HG03159 (cell line): ENCODE results near the gene TRIM34.
"Not testable (repeated sequence)": the region's sequence is repeated elsewhere in the genome, so short reads cannot be mapped to it uniquely, and the experiment has no call there.

ENCODE experiments used
- ATAC-seq: cut with Tn5 transposase; IDR thresholded peaks from one replicate; pipeline ENCODE4 v1.9.1; 2021; ENCODE audit warnings: mild to moderate bottlenecking, moderate library complexity; ENCODE audit not compliant: unreplicated experiment

The TRIM34 gene

DNA sequence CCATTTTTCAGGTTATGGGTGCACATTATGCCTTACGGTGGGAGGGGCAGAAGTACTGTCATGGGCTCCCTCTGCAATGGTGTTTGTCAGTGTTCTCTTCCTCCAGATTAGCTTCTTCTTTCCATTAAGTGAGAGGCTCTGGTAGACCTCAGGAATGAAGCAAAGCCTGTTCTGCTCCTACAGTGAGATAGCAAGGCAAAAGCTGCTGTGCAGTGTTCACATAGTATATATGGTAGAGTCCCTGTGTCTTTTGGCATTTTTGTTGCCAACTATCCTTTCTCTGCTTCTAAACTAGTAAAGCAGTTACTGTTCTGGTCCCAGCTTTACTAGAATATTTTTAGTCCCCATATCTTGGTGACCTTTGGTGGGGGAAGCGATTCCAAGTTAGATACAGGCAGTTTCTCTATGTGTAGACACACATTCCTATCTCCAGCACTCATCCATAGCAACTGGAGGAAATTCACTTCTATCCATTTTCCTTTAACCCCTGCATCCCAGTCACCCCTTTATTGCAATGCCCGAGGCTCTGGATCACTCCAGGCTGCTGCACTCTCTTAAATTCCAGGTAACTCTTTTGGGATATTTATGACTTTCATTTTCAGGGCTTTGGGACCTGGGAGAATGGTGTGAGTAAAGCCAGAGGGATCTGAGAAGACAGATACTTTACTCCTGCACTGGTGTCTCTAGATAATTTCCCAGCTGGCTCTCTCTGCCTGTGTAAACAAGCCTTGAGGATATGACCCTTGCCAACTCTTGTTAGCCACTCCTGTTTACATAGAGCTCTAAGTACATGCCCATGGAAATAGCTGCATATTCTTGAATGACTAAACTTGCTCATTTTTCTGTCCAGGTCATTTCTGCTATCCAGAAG lies 3.9 kb upstream of the TRIM34 start:
- no peak for ATAC-seq

DNA sequence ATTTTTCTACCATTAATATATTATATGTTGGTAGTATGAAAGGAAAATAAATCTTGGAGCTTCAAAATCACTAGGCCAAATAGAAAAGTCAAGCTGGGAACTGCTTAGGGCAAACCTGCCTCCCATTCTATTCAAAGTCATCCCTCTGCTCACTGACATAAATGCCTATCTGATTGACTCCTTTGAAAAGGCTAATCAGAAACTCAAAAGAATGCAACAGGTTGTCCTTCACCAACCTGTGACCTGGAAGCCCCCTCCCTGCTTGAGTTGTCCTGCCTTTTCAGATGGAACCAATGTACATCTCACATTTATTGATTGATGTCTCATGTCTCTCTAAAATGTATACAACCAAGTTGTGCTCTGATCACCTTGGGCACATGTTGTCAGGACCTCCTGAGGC lies 3.2 kb upstream of the TRIM34 start:
- no peak for ATAC-seq

DNA sequence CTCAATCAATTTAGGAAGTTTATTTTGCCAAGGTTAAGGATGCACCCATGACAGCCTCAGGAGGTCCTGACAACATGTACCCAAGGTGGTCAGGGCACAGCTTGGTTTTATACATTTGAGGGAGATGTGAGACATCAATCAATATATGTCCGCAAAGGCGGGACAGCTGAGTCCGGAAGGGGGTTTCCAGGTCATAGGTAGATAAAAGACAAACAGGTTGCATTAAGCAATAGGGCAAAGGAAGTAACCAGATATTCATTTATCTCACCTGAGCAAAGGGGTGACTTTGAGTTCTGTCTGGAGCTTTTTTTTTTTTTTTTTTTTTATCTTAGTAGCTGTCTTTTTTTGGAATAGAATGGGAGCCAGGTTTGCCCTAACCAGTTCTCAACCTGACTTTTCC lies 2.0 kb upstream of the TRIM34 start:
- no peak for ATAC-seq

DNA sequence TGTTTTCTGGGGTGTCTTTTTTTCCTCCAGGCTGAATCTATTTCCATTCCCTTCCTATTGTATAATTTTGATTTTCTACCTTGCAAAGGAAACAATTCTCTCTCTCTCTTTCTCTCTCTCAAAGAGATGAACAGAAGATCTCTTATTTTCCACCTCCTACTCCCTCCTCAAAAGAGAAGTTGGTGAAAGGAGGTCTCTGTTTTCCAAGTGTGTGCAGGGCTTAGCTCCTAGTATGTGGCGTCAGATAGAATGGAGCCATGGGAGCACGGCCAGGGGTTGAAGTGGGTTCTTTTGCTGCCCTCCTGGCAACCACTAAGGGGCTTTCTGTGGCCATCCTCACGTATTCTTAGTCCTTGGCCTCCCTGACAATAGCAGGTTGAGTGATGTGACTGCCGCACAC lies 480 bp downstream of the TRIM34 start:
- peak; percentile 11 for ATAC-seq

DNA sequence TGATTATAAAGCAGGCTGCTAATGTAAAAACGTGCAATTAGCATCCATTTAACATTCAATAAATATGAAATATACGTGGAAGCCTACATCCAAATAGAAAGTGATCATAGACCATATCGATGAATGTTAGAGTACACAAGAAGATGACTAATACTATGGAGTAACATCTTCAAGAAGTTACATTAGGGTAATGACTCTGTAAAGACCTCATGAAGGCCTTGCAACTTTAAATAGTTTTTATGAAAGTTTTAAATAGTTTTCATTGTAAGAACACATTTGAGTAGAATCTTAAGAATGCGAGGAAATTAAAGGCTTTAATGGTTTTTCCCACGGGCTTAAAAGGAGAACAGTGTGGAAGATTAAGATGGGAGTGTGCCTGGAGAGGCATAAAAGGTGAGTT lies 1.4 kb downstream of the TRIM34 start:
- ATAC-seq: no peak

DNA sequence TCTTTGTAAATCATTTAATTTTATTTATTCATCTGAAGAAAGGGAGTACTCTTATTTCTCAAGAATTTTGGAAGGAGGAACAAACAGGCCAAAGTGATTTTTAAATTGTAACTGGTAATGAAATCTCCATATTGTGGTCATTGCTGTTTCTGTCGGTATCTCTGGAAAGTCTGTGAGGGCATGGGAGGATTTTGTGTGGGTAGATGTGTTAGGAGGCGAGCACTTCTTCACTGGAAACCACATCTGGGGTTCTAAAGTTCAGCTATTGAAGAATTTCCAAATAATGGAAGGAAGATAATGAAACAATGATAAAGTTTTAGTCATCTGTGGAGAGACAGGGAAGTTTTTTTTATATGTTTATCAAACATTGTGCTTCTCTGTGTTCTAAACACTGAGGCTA lies 6.6 kb downstream of the TRIM34 start:
- peak; percentile 11 for ATAC-seq

DNA sequence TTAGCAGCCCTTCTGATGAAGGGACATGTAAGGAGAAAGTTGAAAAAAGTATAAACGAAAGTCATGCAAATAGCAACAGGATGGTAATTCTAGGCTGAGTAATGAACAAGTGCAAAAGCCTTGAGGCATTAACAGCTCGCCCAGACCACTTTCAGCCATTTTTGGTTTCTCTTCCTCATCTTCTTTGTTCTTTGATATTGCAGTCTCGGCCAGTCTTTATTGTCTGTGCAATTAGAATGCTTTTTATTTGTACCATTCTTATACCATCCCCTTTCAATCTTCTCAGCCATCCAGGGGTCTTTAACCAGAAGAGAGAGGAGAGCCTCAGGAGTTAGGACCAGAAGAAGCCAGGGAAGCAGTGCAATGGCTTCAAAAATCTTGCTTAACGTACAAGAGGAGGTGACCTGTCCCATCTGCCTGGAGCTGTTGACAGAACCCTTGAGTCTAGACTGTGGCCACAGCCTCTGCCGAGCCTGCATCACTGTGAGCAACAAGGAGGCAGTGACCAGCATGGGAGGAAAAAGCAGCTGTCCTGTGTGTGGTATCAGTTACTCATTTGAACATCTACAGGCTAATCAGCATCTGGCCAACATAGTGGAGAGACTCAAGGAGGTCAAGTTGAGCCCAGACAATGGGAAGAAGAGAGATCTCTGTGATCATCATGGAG lies 7.3 kb downstream of the TRIM34 start:
- ATAC-seq: peak; percentile 97

DNA sequence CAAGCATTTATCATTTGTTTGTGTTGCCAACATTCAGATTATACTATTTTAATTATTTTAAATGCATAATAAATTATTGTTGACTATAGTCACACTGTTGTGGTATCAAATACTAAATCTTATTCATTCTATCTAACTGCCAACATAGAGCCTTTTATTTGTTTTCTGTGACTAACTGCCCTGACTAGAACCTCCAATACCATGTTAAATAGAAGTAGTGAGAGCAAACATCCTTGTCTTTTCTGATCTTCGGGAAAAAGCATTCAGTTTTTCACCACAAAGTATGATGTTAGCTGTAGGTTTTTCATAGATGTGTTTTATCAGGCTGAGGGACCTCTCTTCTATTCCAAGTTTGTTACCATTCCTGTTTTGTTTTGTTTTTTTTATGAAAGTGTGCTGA lies 15.2 kb downstream of the TRIM34 start:
- no peak for ATAC-seq

DNA sequence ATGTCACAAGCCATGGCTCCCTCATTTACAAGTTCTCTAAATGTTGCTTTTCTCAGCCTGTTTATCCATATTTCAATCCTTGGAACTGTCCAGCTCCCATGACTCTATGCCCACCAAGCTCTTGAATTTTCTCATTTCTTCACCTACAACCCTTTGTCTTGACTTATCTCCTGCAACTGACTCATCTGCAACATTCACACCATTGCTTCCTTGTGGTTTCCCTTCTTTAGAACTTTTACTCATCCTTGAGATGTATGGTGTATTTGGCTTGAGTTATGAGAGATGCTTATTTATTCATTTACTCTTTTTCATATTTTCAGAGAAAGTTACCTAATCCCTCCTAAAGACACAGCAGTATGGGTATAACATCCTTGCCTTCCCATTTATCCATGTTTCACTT lies 18.8 kb downstream of the TRIM34 start:
- ATAC-seq: no peak

DNA sequence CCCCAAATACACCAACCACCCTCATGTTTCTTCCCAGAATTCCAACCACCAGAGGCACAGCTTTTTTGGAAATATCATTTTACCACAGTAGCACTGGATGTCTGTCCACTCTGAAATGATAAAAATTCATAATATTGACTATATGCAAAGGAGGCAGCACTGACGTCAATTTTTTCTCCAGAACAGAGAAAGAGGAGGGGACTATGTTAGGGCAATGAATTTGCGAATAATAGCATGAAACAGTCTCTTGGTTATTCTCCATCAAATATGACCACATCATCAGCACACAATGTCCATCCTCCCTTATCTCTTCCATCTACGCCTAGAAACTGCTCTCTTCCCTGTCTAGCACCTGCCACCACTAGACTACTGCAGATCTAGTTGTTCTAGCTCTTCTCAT lies 21.3 kb downstream of the TRIM34 start:
- ATAC-seq: no peak

DNA sequence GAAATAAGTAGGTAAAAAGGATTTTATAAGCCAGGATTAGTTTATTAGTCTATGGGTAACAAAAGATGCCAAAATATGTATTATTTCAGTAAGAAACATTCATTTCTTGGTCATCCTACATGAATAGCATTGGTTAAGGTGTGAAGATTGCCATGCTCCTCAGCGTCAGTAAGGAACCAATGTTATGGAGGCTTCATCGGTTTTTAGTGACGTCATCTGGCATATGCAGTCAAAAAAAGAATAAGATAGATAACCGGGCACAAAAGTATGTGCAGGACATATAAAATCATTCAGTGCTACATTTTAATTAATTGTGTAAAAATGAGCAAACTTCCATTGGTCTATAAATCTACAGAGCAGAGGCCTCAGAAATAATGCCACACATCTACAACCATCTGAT lies 30.7 kb downstream of the TRIM34 start:
- ATAC-seq: no peak

DNA sequence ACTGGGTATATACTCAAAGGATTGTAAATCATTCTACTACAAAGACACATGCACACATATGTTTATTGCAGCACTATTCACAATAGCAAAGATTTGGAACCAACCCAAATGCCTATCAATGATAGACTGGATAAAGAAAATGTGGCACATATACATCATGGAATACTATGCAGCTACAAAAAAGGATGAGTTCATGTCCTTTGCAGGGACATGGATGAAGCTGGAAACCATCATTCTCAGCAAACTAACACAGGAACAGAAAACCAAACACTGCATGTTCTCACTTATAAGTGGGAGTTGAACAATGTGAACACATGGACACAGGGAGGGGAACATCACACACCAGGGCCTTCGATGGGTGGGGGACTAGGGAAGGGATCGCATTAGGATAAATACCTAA lies 32.2 kb downstream of the TRIM34 start:
- ATAC-seq: not testable (repeated sequence)

DNA sequence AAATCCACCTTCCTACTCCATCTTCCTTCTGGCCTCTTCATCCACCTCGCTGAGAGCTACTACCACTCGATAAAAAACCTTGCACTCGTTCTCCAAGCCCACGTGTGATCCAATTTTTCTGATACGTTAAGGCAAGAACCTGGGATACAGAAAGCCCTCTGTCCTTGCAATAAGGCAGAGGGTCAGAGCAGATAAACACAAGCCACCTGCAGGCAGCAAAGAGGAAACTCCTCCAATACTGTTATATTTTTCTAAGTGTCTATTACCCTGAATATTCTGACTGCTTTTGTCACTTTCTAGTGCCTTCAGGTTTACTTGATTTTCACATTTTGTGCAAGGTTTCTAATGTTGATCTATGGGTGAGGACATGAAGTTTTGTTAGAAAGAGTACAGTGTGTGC lies 33.5 kb downstream of the TRIM34 start:
- no peak for ATAC-seq

DNA sequence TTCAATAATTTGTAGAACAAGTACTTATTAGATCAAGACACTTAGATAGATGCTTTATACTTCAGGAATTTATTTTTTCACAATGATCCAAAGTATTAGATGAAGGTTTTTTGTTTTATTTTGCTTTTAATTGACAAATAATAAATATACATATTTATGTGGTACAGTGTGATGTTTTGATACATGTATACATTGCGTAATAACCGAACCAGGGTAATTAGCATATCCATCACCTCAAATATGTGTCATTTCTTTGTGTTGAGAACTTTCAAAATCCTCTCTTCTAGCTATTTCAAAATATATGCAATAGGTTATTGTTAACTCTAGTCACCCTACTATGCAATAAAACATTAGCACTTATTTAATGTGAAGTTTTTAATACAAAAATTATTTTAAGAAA lies 38.7 kb downstream of the TRIM34 start:
- no peak for ATAC-seq

DNA sequence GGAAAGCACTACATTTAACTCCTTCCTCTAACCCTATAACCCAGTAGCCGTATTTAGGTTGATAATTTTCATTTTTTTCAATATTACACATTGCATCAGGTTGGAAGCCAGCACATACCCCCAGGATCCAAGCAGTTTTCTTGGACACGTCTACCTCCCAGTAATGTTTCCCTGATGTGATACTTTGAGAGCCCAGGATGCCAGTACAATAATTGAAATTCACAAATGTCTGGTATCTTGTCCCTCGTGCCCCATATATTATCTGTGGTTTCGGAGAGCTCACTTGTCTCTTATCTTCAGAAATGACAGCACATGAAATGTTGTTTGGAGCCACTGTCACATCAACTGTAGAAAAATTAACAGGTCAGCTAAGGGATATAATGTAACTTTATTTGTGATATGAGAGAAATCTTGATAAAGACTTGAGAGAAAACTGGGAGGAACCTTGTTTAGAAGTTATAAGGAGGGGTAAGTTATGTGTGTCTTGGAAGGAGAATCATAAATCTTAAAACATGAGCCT lies 40.3 kb downstream of the TRIM34 start:
- ATAC-seq: no peak

DNA sequence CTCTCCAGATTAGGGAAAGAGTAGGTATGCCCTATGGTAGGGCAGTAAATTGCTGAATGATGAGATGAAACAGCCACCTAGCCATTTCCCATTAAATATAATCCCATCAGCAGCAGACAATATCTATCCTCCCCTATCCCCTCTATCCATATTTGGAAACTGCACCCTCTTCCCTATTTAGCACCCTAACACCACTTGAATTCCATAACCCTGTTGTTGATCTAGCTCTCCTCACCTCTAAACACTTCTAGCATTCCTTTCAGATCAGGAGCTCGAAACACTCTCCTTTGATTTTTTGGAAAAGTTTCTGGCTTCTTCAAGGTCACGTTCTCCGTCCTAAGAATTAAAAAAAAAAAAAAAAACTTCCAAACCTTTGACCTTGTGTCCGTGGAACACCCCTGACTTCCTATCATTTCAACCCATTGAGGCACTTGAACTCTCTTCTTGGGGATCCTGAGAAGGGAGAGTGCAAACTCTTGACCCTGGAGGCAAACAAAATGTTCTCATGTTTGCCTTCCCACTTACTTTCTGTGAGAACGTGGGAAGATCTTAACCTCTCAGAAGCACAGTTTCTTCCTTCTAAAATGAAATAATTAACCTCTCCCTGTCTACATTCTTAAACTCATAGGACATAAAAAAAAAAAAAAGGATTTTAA lies 41.1 kb downstream of the TRIM34 start:
- no peak for ATAC-seq

DNA sequence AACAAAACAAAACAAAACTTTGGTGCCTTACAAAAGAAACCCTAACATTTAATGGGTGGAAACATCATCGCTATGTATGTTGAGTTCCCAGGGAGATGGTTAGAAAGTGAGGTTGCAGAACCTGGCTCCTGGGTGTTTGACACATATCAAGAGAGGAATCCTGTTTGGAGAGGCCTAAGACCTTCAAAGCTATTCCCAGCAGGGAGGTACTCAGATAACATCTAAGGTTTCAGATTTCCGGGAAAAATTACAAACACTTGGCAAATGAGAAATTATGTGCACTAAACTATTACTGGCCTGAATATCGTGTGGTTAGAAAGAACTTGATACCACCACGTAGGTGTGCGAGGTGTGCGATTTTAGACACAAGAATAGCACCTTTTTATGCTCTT lies 41.6 kb downstream of the TRIM34 start:
- no peak for ATAC-seq

DNA sequence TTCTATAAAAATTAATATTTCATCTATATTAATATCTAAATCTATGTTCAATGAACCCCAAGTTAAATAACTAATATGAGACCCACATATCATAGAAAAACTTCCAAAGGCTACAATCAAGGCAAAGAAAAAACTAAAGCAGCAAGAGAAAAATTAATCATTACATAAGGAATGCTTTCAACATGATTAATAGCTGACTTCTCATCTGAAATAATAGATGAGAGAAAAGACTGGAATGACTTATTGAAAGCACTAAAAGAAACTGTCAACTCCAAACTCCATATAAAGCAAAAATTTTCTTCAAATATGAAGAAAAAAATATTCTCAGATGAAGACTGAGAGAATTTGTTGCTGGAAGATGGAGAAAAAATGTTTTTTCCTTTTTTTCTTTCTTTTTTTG lies 47.0 kb downstream of the TRIM34 start:
- no peak for ATAC-seq

DNA sequence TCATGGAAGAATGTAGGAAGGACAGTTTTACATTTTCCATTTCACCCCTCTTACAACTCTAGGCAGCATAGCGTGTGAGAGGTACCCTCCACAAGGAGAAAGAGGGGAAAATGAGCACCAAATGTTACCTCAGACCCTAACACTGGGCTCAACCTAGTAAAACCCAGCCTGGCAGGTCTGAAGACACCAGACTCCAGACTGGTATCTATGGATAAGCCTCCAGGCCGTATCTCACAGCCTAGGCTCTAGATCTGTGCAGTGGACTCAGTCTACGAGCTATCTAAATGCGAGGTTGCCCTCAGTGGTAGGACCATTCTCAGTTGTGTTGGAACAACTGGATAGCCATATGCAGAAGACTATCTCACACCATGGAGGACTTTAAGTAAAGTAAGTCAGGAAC lies 49.6 kb downstream of the TRIM34 start:
- ATAC-seq: no peak

DNA sequence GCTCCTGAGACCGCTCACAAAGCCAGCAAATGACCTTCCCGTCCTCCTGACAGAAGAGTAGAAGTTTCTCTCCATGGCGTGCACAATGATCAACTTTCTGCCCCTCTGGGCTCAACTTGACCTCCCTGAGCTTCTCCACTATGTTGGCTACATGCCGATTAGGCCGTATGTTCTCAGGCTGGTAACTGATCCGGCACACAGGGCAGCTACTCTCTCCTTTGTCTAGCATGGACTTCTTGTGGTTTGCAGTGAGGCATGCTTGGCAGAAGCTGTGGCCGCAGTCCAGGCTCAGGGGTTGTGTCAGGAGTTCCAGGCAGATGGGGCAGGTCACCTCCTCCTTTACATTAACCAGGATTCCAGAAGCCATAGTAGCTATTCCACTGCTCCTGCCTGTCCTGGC lies 55.0 kb downstream of the TRIM34 start:
- ATAC-seq: no peak

DNA sequence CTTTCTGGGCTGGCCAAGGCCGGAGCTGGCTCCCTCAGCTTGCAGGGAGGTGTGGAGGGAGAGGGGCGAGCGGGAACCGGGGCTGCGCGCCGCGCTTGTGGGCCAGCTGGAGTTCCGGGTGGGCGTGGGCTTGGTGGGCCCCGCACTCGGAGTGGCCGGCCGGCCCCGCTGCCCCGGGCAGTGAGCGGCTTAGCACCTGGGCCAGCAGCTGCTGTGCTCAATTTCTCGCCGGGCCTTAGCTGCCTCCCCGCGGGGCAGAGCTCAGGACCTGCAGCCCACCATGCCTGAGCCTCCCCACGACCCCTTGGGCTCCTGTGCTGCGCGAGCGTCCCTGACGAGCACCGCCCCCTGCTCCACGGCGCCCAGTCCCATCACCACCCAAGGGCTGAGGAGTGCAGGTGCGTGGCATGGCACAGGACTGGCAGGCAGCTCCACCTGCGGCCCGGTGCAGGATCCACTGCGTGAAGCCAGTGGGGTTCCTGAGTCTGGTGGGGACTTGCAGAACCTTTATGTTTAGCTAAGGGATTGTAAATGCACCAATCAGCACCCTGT lies 58.2 kb downstream of the TRIM34 start:
- not testable (repeated sequence) for ATAC-seq
